A673 (cell line): ENCODE measurements around the gene OGG1.

Experiments
- CTCF ChIP-seq: fragments of 300-800, 200-600 bp; sonication (generic); conservative IDR thresholded peaks from 2 replicates; pipeline ENCODE4 v1.5.1; 2017; ENCODE audit warnings: low read depth, mild to moderate bottlenecking, antibody characterized with exemption, low read length, moderate library complexity, mixed read lengths
- EZH2 ChIP-seq: fragments of 200-600 bp; sonication (generic); IDR thresholded peaks from 2 replicates; pipeline ENCODE4 v1.6.1; 2017; ENCODE audit warnings: borderline replicate concordance, low read depth, mild to moderate bottlenecking, mixed read lengths, antibody characterized with exemption, low read length; ENCODE audit not compliant: poor library complexity, severe bottlenecking

- TF ChIP-seq CTCF, result no peak
- TF ChIP-seq EZH2, result no peak
Observed at GRCh38 chr3:9762871-9763270, 13.1 kb downstream of the OGG1 start.
